K562 (cell line): ENCODE data around the gene KIAA0040. TPM values are rescaled to one million over a fixed set of nuclear protein-coding genes. Genes with fewer than 3 reads are reported as not detected.

ENCODE experiments used
- COPS2 ChIP-seq: fragments of 450-650 bp; conservative IDR thresholded peaks from 2 replicates; pipeline ENCODE4 v1.6.1; 2016; ENCODE audit warnings: mild to moderate bottlenecking, moderate library complexity
- HDAC1 ChIP-seq, 2 experiments: fragments of 450-650 bp; IDR thresholded peaks; 2 replicates each; pipeline ENCODE4 v1.6.1; 2016 to 2017; ENCODE audit warnings: inconsistent platforms in 1 of 2, mild to moderate bottlenecking in 1 of 2, moderate library complexity in 1 of 2
- HMGXB4 ChIP-seq: sonication (generic); formaldehyde crosslinking; IDR thresholded peaks from 2 replicates; pipeline ENCODE4 v1.8.1; 2023; ENCODE audit warnings: mild to moderate bottlenecking, missing genetic modification reagents
- JUND ChIP-seq, 2 experiments: IDR thresholded peaks; 2 replicates in 1 of 2; 3 replicates in 1 of 2; pipeline ENCODE4 v1.6.1; 2011; ENCODE audit warnings: borderline replicate concordance in 2 of 2, low read depth in 2 of 2, low read length in 2 of 2, improper control_type of control experiment in 1 of 2, missing biosample characterization in 1 of 2, missing genetic modification characterization in 1 of 2, missing genetic modification reagents in 1 of 2
- KDM5B ChIP-seq: fragments of 200-600 bp; sonication (generic); IDR thresholded peaks from 2 replicates; pipeline ENCODE4 v1.6.1; 2012; ENCODE audit warnings: low read depth, mild to moderate bottlenecking, moderate library complexity, low read length, control low read depth, inconsistent platforms; ENCODE audit not compliant: insufficient replicate concordance
- MED1 ChIP-seq: sonication (generic); formaldehyde crosslinking; IDR thresholded peaks from 2 replicates; pipeline ENCODE4 v1.8.1; 2023; ENCODE audit warnings: missing genetic modification reagents, borderline replicate concordance
- MNT ChIP-seq, 2 experiments: fragments of 450-650 bp; conservative IDR thresholded peaks; 2 replicates each; pipeline ENCODE4 v1.6.1; 2017; ENCODE audit warnings: mild to moderate bottlenecking in 2 of 2, moderate library complexity in 2 of 2
- NFATC3 ChIP-seq: fragments of 450-650 bp; IDR thresholded peaks from 2 replicates; pipeline ENCODE4 v1.6.1; 2017; ENCODE audit warnings: mild to moderate bottlenecking
- NFE2 ChIP-seq: IDR thresholded peaks from 2 replicates; pipeline ENCODE4 v1.6.1; 2014; ENCODE audit warnings: antibody characterized with exemption, low read depth
- NR2C1 ChIP-seq, 2 experiments: fragments of 450-650 bp; IDR thresholded peaks; 2 replicates each; pipeline ENCODE4 v1.6.1; 2017; ENCODE audit warnings: mild to moderate bottlenecking in 2 of 2, antibody characterized with exemption in 1 of 2, inconsistent platforms in 1 of 2, missing compliant biosample characterization in 1 of 2, missing genetic modification characterization in 1 of 2
- NUFIP1 ChIP-seq: fragments of 450-650 bp; IDR thresholded peaks from 2 replicates; pipeline ENCODE4 v1.6.1; 2018; ENCODE audit not compliant: partially characterized antibody
- RNF2 ChIP-seq: sonication (generic); IDR thresholded peaks from 2 replicates; pipeline ENCODE4 v1.6.1; 2016
- TAL1 ChIP-seq: fragments of 450-650 bp; IDR thresholded peaks from 2 replicates; pipeline ENCODE4 v1.6.1; 2016; ENCODE audit warnings: mild to moderate bottlenecking
- TFAP4 ChIP-seq: sonication (generic); formaldehyde crosslinking; IDR thresholded peaks from 2 replicates; pipeline ENCODE4 v1.8.0; 2022; ENCODE audit warnings: missing genetic modification reagents, mild to moderate bottlenecking, moderate library complexity, borderline replicate concordance
- VEZF1 ChIP-seq: fragments of 200-800 bp; sonication (Bioruptor generic); IDR thresholded peaks from 2 replicates; pipeline ENCODE4 v1.6.1; 2017; ENCODE audit warnings: missing genetic modification characterization, missing compliant biosample characterization
- ZFP30 ChIP-seq: fragments of 250-450 bp; sonication (Bioruptor Pico); IDR thresholded peaks from 2 replicates; pipeline ENCODE4 v1.8.0; 2022; ENCODE audit warnings: moderate library complexity, mild to moderate bottlenecking, inconsistent platforms, borderline replicate concordance
- ZNF23 ChIP-seq: fragments of 250-450 bp; sonication (Bioruptor Pico); IDR thresholded peaks from 2 replicates; pipeline ENCODE4 v1.4.0; 2020; ENCODE audit warnings: mild to moderate bottlenecking
- ZNF354B ChIP-seq: fragments of 250-450 bp; sonication (Bioruptor Pico); IDR thresholded peaks from 2 replicates; pipeline ENCODE4 v1.4.0; 2020
- ZNF436 ChIP-seq: fragments of 250-450, 450-650 bp; sonication (Bioruptor Pico); formaldehyde crosslinking; IDR thresholded peaks from 2 replicates; pipeline ENCODE4 v1.7.0; 2020; ENCODE audit warnings: mild to moderate bottlenecking
- ZNF511 ChIP-seq: sonication (generic); formaldehyde crosslinking; IDR thresholded peaks from 2 replicates; pipeline ENCODE4 v1.8.0; 2022; ENCODE audit warnings: mild to moderate bottlenecking, missing genetic modification reagents
- ZNF695 ChIP-seq: fragments of 450-650 bp; formaldehyde crosslinking; IDR thresholded peaks from 2 replicates; pipeline ENCODE4 v1.4.0; 2020; ENCODE audit warnings: mild to moderate bottlenecking, moderate library complexity
- polyA plus RNA-seq, 8 experiments: library from polyadenylated mRNA; depleted of rRNA in 4 of 8; stranded (reverse) in 5 of 8; unstranded in 3 of 8; fragments of >200 nt; fragmentation: Nextera tagmentation in 2 of 8; fragmentation: Illumina TruSeq in 1 of 8; extraction: Ambion mirVana in 2 of 8; extraction: Trizol in 1 of 8; gene quantifications; 2 replicates each; pipeline versions ENCODE4 v1.2.1 to v1.2.3, GENCODE V29; 2011 to 2014; ENCODE audit warnings: inconsistent platforms in 1 of 8, missing spikeins in 1 of 8
- total RNA-seq, 7 experiments: library from RNA; depleted of rRNA in 6 of 7; stranded (reverse); fragments of >200 nt in 6 of 7; fragmentation: Illumina TruSeq in 2 of 7; extraction: Trizol in 2 of 7; gene quantifications; 2 replicates each; pipeline versions ENCODE4 v1.2.1 to v1.2.3, GENCODE V29; 2011 to 2021; ENCODE audit warnings: low replicate concordance in 1 of 7

Gene KIAA0040
- total and polyA plus RNA-seq, 9 of the 15 experiments (the other 6 are each of a cell fraction or from before 2014, with no cell fraction given): 3.4 to 13.6 (median 7.1) TPM

GRCh38 chr1:175192630-175193526 lies at the start of gene KIAA0040 (continued):
- TF ChIP-seq HMGXB4 (CRISPR knock-in tag) (no peak), ZNF511 (CRISPR knock-in tag) (no peak; the same call in 1 of the 2 replicates), ZNF23 (CRISPR knock-in tag) (no peak), NUFIP1 (no peak), ZNF695 (CRISPR knock-in tag) (no peak), NR2C1 (IDR thresholded peaks at IDR 0.05) (no peak), NR2C1 (tag; IDR thresholded peaks at IDR 0.05) (no peak), RNF2 (no peak), KDM5B (peak; percentile 63), JUND (IDR thresholded peaks at IDR 0.05; ENCODE audit: borderline replicate concordance, low read depth, low read length) (no peak; the same call in 1 of the 2 replicates), JUND (tag; IDR thresholded peaks at IDR 0.05; ENCODE audit: borderline replicate concordance, low read depth, low read length) (peak; percentile 24; the same call in 1 of the 3 replicates), MNT (conservative IDR thresholded peaks at IDR 0.05) (peak; percentile 44 to 66; a peak in 2 of 4 replicates), COPS2 (no peak), ZNF436 (CRISPR knock-in tag) (no peak), HDAC1 (IDR thresholded peaks at IDR 0.05) (peak in 1 of 2 experiments; percentile 37; a peak in 1 of 4 replicates), TFAP4 (CRISPR knock-in tag) (peak; percentile 48; the same call in 1 of the 2 replicates), ZNF354B (no peak), VEZF1 (peak; percentile 87), NFE2 (no peak), ZFP30 (CRISPR knock-in tag) (no peak), TAL1 (no peak), MED1 (no peak), NFATC3 (no peak)
